Activated T-cell treated with anti-CD3 and anti-CD28 coated beads for 4 hours (primary cell): ENCODE results near the gene ZFAND5.

ENCODE experiments used
- DNase-seq: peaks from one replicate; pipeline ENCODE4 v3.0.0-alpha.2; 2020

ZFAND5 gene

GRCh38 chr9:72362680-72363139 lies 2.3 kb downstream of the ZFAND5 start:
- peak; percentile 33 for DNase-seq

- no peak for DNase-seq
These were observed 2.9 kb downstream of the ZFAND5 start for GRCh38 chr9:72362118-72362531.

GRCh38 chr9:72361217-72361616 lies 3.8 kb downstream of the ZFAND5 start:
- no peak for DNase-seq

GRCh38 chr9:72360324-72360723 lies 4.7 kb downstream of the ZFAND5 start:
- no peak for DNase-seq

GRCh38 chr9:72356041-72356582 lies 8.9 kb downstream of the ZFAND5 start:
- DNase-seq: no peak

- no peak for DNase-seq
These were observed 9.9 kb downstream of the ZFAND5 start for GRCh38 chr9:72355153-72355552.

- DNase-seq: no peak
These were observed 10.3 kb downstream of the ZFAND5 start for GRCh38 chr9:72354704-72355103.

- DNase-seq: no peak
These were observed 11.4 kb downstream of the ZFAND5 start for GRCh38 chr9:72353455-72354116.

GRCh38 chr9:72352911-72353388 lies 12.1 kb downstream of the ZFAND5 start:
- DNase-seq: no peak

GRCh38 chr9:72351538-72352453 lies 13.2 kb downstream of the ZFAND5 start:
- DNase-seq: no peak

- DNase-seq: no peak
These were observed 15.1 kb downstream of the ZFAND5 start for GRCh38 chr9:72349911-72350310.

- no peak for DNase-seq
These were observed 15.8 kb downstream of the ZFAND5 start for GRCh38 chr9:72349240-72349639.

GRCh38 chr9:72346333-72346732 lies 18.7 kb downstream of the ZFAND5 start:
- no peak for DNase-seq

- no peak for DNase-seq
These were observed 26.4 kb downstream of the ZFAND5 start for GRCh38 chr9:72338631-72339030.

GRCh38 chr9:72337286-72337685 lies 27.7 kb downstream of the ZFAND5 start:
- DNase-seq: no peak

- DNase-seq: no peak
These were observed 30.2 kb downstream of the ZFAND5 start for GRCh38 chr9:72334658-72335337.

GRCh38 chr9:72333709-72334108 lies 31.3 kb downstream of the ZFAND5 start:
- no peak for DNase-seq

GRCh38 chr9:72333197-72333596 lies 31.8 kb downstream of the ZFAND5 start:
- DNase-seq: no peak

GRCh38 chr9:72332351-72332750 lies 32.7 kb downstream of the ZFAND5 start:
- no peak for DNase-seq

GRCh38 chr9:72327631-72328030 lies 37.4 kb downstream of the ZFAND5 start:
- DNase-seq: no peak

GRCh38 chr9:72326641-72327040 lies 38.4 kb downstream of the ZFAND5 start:
- no peak for DNase-seq

- DNase-seq: no peak
These were observed 40.0 kb downstream of the ZFAND5 start for GRCh38 chr9:72324974-72325373.

- DNase-seq: no peak
These were observed 42.3 kb downstream of the ZFAND5 start for GRCh38 chr9:72322678-72323077.
